ENCODE results near the gene MEGF9. TPM values are rescaled to one million over a fixed set of nuclear protein-coding genes. Genes with fewer than 3 reads are reported as not detected.

MEGF9 gene
- polyA plus RNA-seq, 1 of the 3 experiments (the other 2 are of a cell fraction) = 1.8 TPM

GRCh38 chr9:120626512-120626911 is 87.8 kb downstream of the MEGF9 start:
- POLR2A ChIA-PET = no interaction called here
- Histone ChIP-seq H3K4me3 (ENCODE audit: low read depth in 2 of 2, low read length in 1 of 2) (no peak overlapping the region), H3K9ac (no peak overlapping the region), H3K4me1 (ENCODE audit: control insufficient read depth in 1 of 2, insufficient read depth in 2 of 2, low read depth in 1 of 2, low read length in 1 of 2) (peaks cover 0 to 7% of the 10 kb centered on the region in 2 experiments; a peak in 2 of 4 replicates), H3K4me2 (no peak overlapping the region), H2AFZ (ENCODE audit: low read depth) (no peak overlapping the region), H3K9me3 (no peaks in the 10 kb centered on the region), H3K27ac (ENCODE audit: low read depth in 2 of 2, low read length in 1 of 2) (no peak overlapping the region), H3K79me2 (ENCODE audit: insufficient read depth) (no peaks in the 10 kb centered on the region), H3K27me3 (ENCODE audit: insufficient read depth) (no peaks in the 10 kb centered on the region), H3K36me3 (replicated peaks in 1 of 2; ENCODE audit: control insufficient read depth in 1 of 2, insufficient read depth in 2 of 2, low read length in 1 of 2) (peaks cover 0 to 4% of the 10 kb centered on the region in 2 experiments), H3K9me2 (no peaks in the 10 kb centered on the region), H3F3A (replicated peaks; ENCODE audit: insufficient read depth) (peaks cover 18% of the 10 kb centered on the region), H4K20me1 (ENCODE audit: insufficient read depth) (no peaks in the 10 kb centered on the region)
- 89% methylated on average over 1 of the region's 1 CpG for WGBS (ENCODE audit: low lambda C conversion rate)
- CTCF ChIA-PET = interaction anchor here (0.7 to 1.0 kb wide), 2 partner anchors 22 to 117 kb away, joined by 3 read pairs; no protein-coding TSS in a partner anchor
- DNase-seq = no peak
- TF ChIP-seq IRF3 (IDR thresholded peaks at IDR 0.05; ENCODE audit: low read depth, low read length) (no peak), FOXM1 (IDR thresholded peaks at IDR 0.05; ENCODE audit: low read depth) (no peak), EP300 (IDR thresholded peaks at IDR 0.05; ENCODE audit: borderline replicate concordance in 1 of 2, low read depth in 1 of 2, low read length in 1 of 2) (no peak), POLR2AphosphoS5 (IDR thresholded peaks at IDR 0.05; ENCODE audit: low read depth, low read length) (no peak), TEAD4 (IDR thresholded peaks at IDR 0.05; ENCODE audit: borderline replicate concordance, insufficient read depth) (no peak)
- TF ChIP-seq, protein P1, sequence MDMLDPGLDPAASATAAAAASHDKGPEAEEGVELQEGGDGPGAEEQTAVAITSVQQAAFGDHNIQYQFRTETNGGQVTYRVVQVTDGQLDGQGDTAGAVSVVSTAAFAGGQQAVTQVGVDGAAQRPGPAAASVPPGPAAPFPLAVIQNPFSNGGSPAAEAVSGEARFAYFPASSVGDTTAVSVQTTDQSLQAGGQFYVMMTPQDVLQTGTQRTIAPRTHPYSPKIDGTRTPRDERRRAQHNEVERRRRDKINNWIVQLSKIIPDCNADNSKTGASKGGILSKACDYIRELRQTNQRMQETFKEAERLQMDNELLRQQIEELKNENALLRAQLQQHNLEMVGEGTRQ (IDR thresholded peaks at IDR 0.05; ENCODE audit: borderline replicate concordance, low read depth, low read length) = no peak
- TF ChIP-seq, protein P2, sequence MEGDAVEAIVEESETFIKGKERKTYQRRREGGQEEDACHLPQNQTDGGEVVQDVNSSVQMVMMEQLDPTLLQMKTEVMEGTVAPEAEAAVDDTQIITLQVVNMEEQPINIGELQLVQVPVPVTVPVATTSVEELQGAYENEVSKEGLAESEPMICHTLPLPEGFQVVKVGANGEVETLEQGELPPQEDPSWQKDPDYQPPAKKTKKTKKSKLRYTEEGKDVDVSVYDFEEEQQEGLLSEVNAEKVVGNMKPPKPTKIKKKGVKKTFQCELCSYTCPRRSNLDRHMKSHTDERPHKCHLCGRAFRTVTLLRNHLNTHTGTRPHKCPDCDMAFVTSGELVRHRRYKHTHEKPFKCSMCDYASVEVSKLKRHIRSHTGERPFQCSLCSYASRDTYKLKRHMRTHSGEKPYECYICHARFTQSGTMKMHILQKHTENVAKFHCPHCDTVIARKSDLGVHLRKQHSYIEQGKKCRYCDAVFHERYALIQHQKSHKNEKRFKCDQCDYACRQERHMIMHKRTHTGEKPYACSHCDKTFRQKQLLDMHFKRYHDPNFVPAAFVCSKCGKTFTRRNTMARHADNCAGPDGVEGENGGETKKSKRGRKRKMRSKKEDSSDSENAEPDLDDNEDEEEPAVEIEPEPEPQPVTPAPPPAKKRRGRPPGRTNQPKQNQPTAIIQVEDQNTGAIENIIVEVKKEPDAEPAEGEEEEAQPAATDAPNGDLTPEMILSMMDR (IDR thresholded peaks at IDR 0.05) = no peak

GRCh38 chr9:120625222-120625621 is 89.0 kb downstream of the MEGF9 start:
- Histone ChIP-seq H3K9me3 (no peaks in the 10 kb centered on the region), H3F3A (replicated peaks; ENCODE audit: insufficient read depth) (peaks cover 22% of the 10 kb centered on the region), H3K27me3 (ENCODE audit: insufficient read depth) (no peaks in the 10 kb centered on the region), H3K27ac (ENCODE audit: low read depth in 2 of 2, low read length in 1 of 2) (no peak overlapping the region), H3K4me2 (no peak overlapping the region), H3K9me2 (no peaks in the 10 kb centered on the region), H3K4me3 (ENCODE audit: low read depth in 2 of 2, low read length in 1 of 2) (no peak overlapping the region), H3K79me2 (ENCODE audit: insufficient read depth) (no peaks in the 10 kb centered on the region), H3K9ac (no peak overlapping the region), H4K20me1 (ENCODE audit: insufficient read depth) (no peaks in the 10 kb centered on the region), H2AFZ (ENCODE audit: low read depth) (no peak overlapping the region; the same call in 1 of the 2 replicates), H3K4me1 (ENCODE audit: control insufficient read depth in 1 of 2, insufficient read depth in 2 of 2, low read depth in 1 of 2, low read length in 1 of 2) (peaks cover 0 to 7% of the 10 kb centered on the region in 2 experiments; a peak in 2 of 4 replicates), H3K36me3 (replicated peaks in 1 of 2; ENCODE audit: control insufficient read depth in 1 of 2, insufficient read depth in 2 of 2, low read length in 1 of 2) (peaks cover 0 to 4% of the 10 kb centered on the region in 2 experiments)
- ChIA-PET CTCF (interaction anchor here (1.0 to 2.1 kb wide), 2 partner anchors 13 to 435 kb away, joined by 4 to 7 read pairs; no protein-coding TSS in a partner anchor), POLR2A (no interaction called here)
- no peak for TF ChIP-seq RFX5 (IDR thresholded peaks at IDR 0.05; ENCODE audit: low read length)
- no peak for TF ChIP-seq RAD21 (IDR thresholded peaks at IDR 0.05; ENCODE audit: low read length)
- TF ChIP-seq JUND (IDR thresholded peaks at IDR 0.05) = no peak
- TF ChIP-seq CHD2 (IDR thresholded peaks at IDR 0.05; ENCODE audit: low read length, partially characterized antibody) = no peak
- TF ChIP-seq MAX (IDR thresholded peaks at IDR 0.05; ENCODE audit: low read depth) = no peak
- no peak for TF ChIP-seq ELF1 (IDR thresholded peaks at IDR 0.05)
- no peak for TF ChIP-seq ZBTB33 (IDR thresholded peaks at IDR 0.05; ENCODE audit: borderline replicate concordance, low read depth)
- no peak for TF ChIP-seq NFIC (IDR thresholded peaks at IDR 0.05; ENCODE audit: borderline replicate concordance)
- no peak for TF ChIP-seq SMC3 (IDR thresholded peaks at IDR 0.05; ENCODE audit: low read depth, low read length)
- no peak for TF ChIP-seq FOXM1 (IDR thresholded peaks at IDR 0.05; ENCODE audit: low read depth)
- 96% methylated on average over 6 of the region's 6 CpGs for WGBS (ENCODE audit: low lambda C conversion rate)
- DNase-seq = no peak

Data from SK-N-SH (cell line).